HCT116 (cell line): ENCODE measurements around the gene TUBA4A. TPM values are rescaled to one million over a fixed set of nuclear protein-coding genes. Genes with fewer than 3 reads are reported as not detected.

Source experiments
- ATAC-seq: fragments of 200-7000 bp; cut with Tn5 transposase; 2 replicates; pipeline ENCODE4 v1.9.1; 2020; ENCODE audit warnings: mild to moderate bottlenecking, moderate library complexity
- BruUV-seq: library from RNA; stranded (reverse); fragments of 400-500 nt; replicated peaks from 2 replicates; lab custom pipeline; 2021; lab: Mats Ljungman, UMichigan
- CTCF ChIA-PET: fragments of 300-600 bp; sonication (Branson Sonifier 250); formaldehyde crosslinking; loops from one replicate; lab custom pipeline; 2021; ENCODE audit warnings: antibody characterized with exemption; lab: Charles Lee
- POLR2A ChIA-PET: fragments of 300-600, 350-600 bp; sonication (Branson Sonifier 250); formaldehyde crosslinking; loops from one replicate; lab custom pipeline; 2021; ENCODE audit warnings: antibody characterized with exemption; lab: Charles Lee
- RAD21 ChIA-PET, 2 experiments: fragments of 300-600 bp; sonication (Branson Sonifier 250); formaldehyde crosslinking; loops; one replicate each; lab custom pipeline; 2023; ENCODE audit warnings: low total read pairs in 2 of 2; ENCODE audit not compliant: uncharacterized antibody in 2 of 2, unreplicated experiment in 2 of 2, low non-redundant PET in 1 of 2; lab: Charles Lee
- DNase-seq: peaks from one replicate; pipeline ENCODE4 v3.0.0-alpha.2; 2010; ENCODE audit warnings: low read depth, low spot score
- H2AFZ ChIP-seq: fragments of 200-600 bp; shearing (Covaris generic), sonication (generic); 2 replicates; pipeline ENCODE4 v1.6.1; 2017; ENCODE audit warnings: low read depth, mixed run types, mixed read lengths, antibody characterized with exemption, low read length; ENCODE audit not compliant: poor library complexity, severe bottlenecking
- H3K27ac ChIP-seq: 2 replicates; pipeline ENCODE4 v1.5.1; 2012; ENCODE audit warnings: low read depth, low read length
- H3K27me3 ChIP-seq: fragments of 200-600 bp; sonication (generic); 2 replicates; pipeline ENCODE4 v1.6.1; 2016; ENCODE audit warnings: mixed run types, low read length, mixed read lengths; ENCODE audit not compliant: insufficient read depth
- H3K36me3 ChIP-seq, 2 experiments: fragments of 200-500 bp in 1 of 2; fragments of 200-600 bp in 1 of 2; sonication (Bioruptor generic) in 1 of 2; sonication (generic) in 1 of 2; 2 replicates each; pipeline versions ENCODE4 v1.5.1 to v1.6.1; 2014 to 2016; ENCODE audit warnings: low read length in 2 of 2, inconsistent platforms in 1 of 2, mixed read lengths in 1 of 2, mixed run types in 1 of 2; ENCODE audit not compliant: insufficient read depth in 2 of 2, control insufficient read depth in 1 of 2
- H3K4me1 ChIP-seq, 2 experiments: fragments of 200-600 bp in 1 of 2; sonication (generic) in 1 of 2; 2 replicates each; pipeline versions ENCODE4 v1.5.1 to v1.6.1; 2012 to 2017; ENCODE audit warnings: low read length in 2 of 2, inconsistent platforms in 1 of 2, mild to moderate bottlenecking in 1 of 2, mixed read lengths in 1 of 2, mixed run types in 1 of 2, moderate library complexity in 1 of 2; ENCODE audit not compliant: insufficient read depth in 2 of 2, control insufficient read depth in 1 of 2
- H3K4me2 ChIP-seq: fragments of 200-600 bp; sonication (generic); 2 replicates; pipeline ENCODE4 v1.6.1; 2017; ENCODE audit warnings: mixed run types, low read length, mixed read lengths
- H3K4me3 ChIP-seq, 2 experiments: fragments of 200-600 bp in 1 of 2; sonication (generic) in 1 of 2; replicated peaks in 1 of 2; 2 replicates each; pipeline ENCODE4 v1.5.1; 2011 to 2016; ENCODE audit warnings: low read length in 2 of 2, control low read depth in 1 of 2, low read depth in 1 of 2, mild to moderate bottlenecking in 1 of 2, mixed read lengths in 1 of 2, mixed run types in 1 of 2
- H3K79me2 ChIP-seq: fragments of 200-600 bp; sonication (generic); 2 replicates; pipeline ENCODE4 v1.6.1; 2017; ENCODE audit warnings: mild to moderate bottlenecking, mixed run types, low read length, moderate library complexity, mixed read lengths; ENCODE audit not compliant: insufficient read depth
- H3K9ac ChIP-seq: fragments of 200-600 bp; sonication (generic); 2 replicates; pipeline ENCODE4 v1.6.1; 2016; ENCODE audit warnings: low read length, mixed read lengths
- H3K9me2 ChIP-seq: fragments of 200-600 bp; sonication (generic), shearing (Covaris generic); 2 replicates; pipeline ENCODE4 v1.6.1; 2017; ENCODE audit warnings: mixed run types, mild to moderate bottlenecking, moderate library complexity; ENCODE audit not compliant: insufficient read depth
- H3K9me3 ChIP-seq, 2 experiments: fragments of 200-500 bp in 1 of 2; fragments of 200-600 bp in 1 of 2; sonication (Bioruptor generic) in 1 of 2; sonication (generic) in 1 of 2; 2 replicates each; pipeline ENCODE4 v1.6.1; 2014 to 2017; ENCODE audit warnings: low read length in 2 of 2, mixed read lengths in 2 of 2, inconsistent platforms in 1 of 2, low read depth in 1 of 2, mild to moderate bottlenecking in 1 of 2, mixed run types in 1 of 2, moderate library complexity in 1 of 2; ENCODE audit not compliant: control insufficient read depth in 1 of 2, insufficient read depth in 1 of 2
- H4K20me1 ChIP-seq: fragments of 200-600 bp; sonication (generic), shearing (Covaris generic); 2 replicates; pipeline ENCODE4 v1.6.1; 2017; ENCODE audit warnings: mixed run types, mild to moderate bottlenecking, moderate library complexity; ENCODE audit not compliant: insufficient read depth
- CBX3 ChIP-seq: IDR thresholded peaks from 2 replicates; pipeline ENCODE4 v1.6.1; 2012; ENCODE audit warnings: low read depth
- EGR1 ChIP-seq: IDR thresholded peaks from 2 replicates; pipeline ENCODE4 v1.6.1; 2012; ENCODE audit warnings: low read depth
- ELF1 ChIP-seq: IDR thresholded peaks from 2 replicates; pipeline ENCODE4 v1.6.1; 2012; ENCODE audit warnings: low read depth, borderline replicate concordance
- RAD21 ChIP-seq: IDR thresholded peaks from 2 replicates; pipeline ENCODE4 v1.6.1; 2012; ENCODE audit warnings: low read depth, mild to moderate bottlenecking
- SP1 ChIP-seq: IDR thresholded peaks from 2 replicates; pipeline ENCODE4 v1.6.1; 2012; ENCODE audit warnings: low read depth
- YY1 ChIP-seq: IDR thresholded peaks from 2 replicates; pipeline ENCODE4 v1.6.1; 2011; ENCODE audit warnings: low read length, low read depth, moderate library complexity, mild to moderate bottlenecking; ENCODE audit not compliant: insufficient replicate concordance; ENCODE audit errors: extremely low read depth
- ZBTB33 ChIP-seq: IDR thresholded peaks from 2 replicates; pipeline ENCODE4 v1.6.1; 2011; ENCODE audit warnings: mild to moderate bottlenecking, low read length, moderate library complexity; ENCODE audit not compliant: insufficient replicate concordance; ENCODE audit errors: extremely low read depth
- ZFX ChIP-seq: fragments of 450-650 bp; IDR thresholded peaks from 2 replicates; pipeline ENCODE4 v1.6.1; 2017
- ZNF274 ChIP-seq: fragments of 200-500 bp; sonication (Bioruptor generic); IDR thresholded peaks from 2 replicates; pipeline ENCODE4 v1.6.1; 2014; ENCODE audit warnings: mild to moderate bottlenecking, low read depth, low read length, inconsistent platforms
- intact Hi-C: fragments of 100-400 bp; cut with micrococcal nuclease; formaldehyde crosslinking; loops from 2 replicates; pipeline ENCODE4 v1.10.0; 2022
- total RNA-seq: library from RNA; stranded (reverse); gene quantifications from one replicate; pipeline ENCODE4 v1.2.1, GENCODE V29; 2021; ENCODE audit not compliant: unreplicated experiment
- TF ChIP-seq, protein P1 (sequence below): IDR thresholded peaks from 2 replicates; pipeline ENCODE4 v1.6.1; 2012; ENCODE audit warnings: low read depth

TUBA4A gene
- total RNA-seq, 1 experiment from 2014 or later = 32.7 TPM

DNA sequence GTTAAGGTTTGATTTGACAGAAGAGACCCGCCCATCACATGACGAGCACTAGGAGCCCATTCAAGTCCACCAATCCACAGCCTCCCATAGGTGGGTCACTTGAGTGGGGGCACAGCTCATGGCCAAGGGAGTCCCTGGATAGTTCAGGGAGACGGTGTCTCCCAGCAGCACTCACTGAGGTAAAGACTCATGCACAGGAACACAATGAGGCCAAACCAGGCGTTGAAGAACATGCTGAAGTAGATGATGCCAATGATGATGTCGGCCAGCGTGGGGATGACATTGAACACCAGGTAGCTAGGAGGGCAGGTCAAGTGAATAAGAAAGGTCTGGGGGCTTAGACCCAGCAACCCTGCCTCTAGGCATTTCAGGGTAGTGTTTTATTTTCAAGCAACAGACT lies 38.9 kb downstream of the TUBA4A start:
- no TSS peak for BruUV-seq
- ChIA-PET RAD21 (no interaction called here), CTCF (no interaction called here), POLR2A (no interaction called here)
- Histone ChIP-seq H3K27ac (no peak overlapping the region), H3K4me3 (no peak overlapping the region), H3K4me2 (no peak overlapping the region), H3K36me3 (peaks cover 2 to 11% of the 10 kb centered on the region in 2 experiments; a peak in 2 of 4 replicates), H3K27me3 (no peaks in the 10 kb centered on the region), H4K20me1 (no peaks in the 10 kb centered on the region), H3K79me2 (no peaks in the 10 kb centered on the region), H3K9ac (no peak overlapping the region), H3K9me3 (no peaks in the 10 kb centered on the region), H3K4me1 (peaks cover 9 to 37% of the 10 kb centered on the region in 2 experiments; a peak in 3 of 4 replicates), H3K9me2 (no peaks in the 10 kb centered on the region), H2AFZ (no peak overlapping the region)
- TF ChIP-seq SP1 = no peak
- no peak for TF ChIP-seq ZBTB33
- TF ChIP-seq ZNF274 = no peak
- no peak for TF ChIP-seq YY1
- TF ChIP-seq ZFX = no peak
- TF ChIP-seq, protein P1, sequence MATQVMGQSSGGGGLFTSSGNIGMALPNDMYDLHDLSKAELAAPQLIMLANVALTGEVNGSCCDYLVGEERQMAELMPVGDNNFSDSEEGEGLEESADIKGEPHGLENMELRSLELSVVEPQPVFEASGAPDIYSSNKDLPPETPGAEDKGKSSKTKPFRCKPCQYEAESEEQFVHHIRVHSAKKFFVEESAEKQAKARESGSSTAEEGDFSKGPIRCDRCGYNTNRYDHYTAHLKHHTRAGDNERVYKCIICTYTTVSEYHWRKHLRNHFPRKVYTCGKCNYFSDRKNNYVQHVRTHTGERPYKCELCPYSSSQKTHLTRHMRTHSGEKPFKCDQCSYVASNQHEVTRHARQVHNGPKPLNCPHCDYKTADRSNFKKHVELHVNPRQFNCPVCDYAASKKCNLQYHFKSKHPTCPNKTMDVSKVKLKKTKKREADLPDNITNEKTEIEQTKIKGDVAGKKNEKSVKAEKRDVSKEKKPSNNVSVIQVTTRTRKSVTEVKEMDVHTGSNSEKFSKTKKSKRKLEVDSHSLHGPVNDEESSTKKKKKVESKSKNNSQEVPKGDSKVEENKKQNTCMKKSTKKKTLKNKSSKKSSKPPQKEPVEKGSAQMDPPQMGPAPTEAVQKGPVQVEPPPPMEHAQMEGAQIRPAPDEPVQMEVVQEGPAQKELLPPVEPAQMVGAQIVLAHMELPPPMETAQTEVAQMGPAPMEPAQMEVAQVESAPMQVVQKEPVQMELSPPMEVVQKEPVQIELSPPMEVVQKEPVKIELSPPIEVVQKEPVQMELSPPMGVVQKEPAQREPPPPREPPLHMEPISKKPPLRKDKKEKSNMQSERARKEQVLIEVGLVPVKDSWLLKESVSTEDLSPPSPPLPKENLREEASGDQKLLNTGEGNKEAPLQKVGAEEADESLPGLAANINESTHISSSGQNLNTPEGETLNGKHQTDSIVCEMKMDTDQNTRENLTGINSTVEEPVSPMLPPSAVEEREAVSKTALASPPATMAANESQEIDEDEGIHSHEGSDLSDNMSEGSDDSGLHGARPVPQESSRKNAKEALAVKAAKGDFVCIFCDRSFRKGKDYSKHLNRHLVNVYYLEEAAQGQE = no peak
- TF ChIP-seq CBX3 = no peak
- TF ChIP-seq RAD21 = no peak
- no peak for TF ChIP-seq EGR1
- no peak for TF ChIP-seq ELF1
- DNase-seq (no peak), ATAC-seq (no peak)
- intact Hi-C loops = no loop called here
